MCF 10A (cell line): ENCODE data around the gene GPR26. TPM values are rescaled to one million over a fixed set of nuclear protein-coding genes. Genes with fewer than 3 reads are reported as not detected.

ENCODE experiments used
- BruUV-seq: library from RNA; stranded (reverse); fragments of 400-500 nt; replicated peaks from 2 replicates; lab custom pipeline; 2021; lab: Mats Ljungman, UMichigan
- CTCF ChIA-PET: fragments of 300-600 bp; sonication (Branson Sonifier 250); formaldehyde crosslinking; extraction: SDS; loops from one replicate; lab custom pipeline; 2021; ENCODE audit warnings: antibody characterized with exemption, inconsistent platforms; lab: Yijun Ruan, JAX
- POLR2A ChIA-PET: fragments of 300-600, 350-650 bp; sonication (Branson Sonifier 250); formaldehyde crosslinking; extraction: SDS; loops from one replicate; lab custom pipeline; 2020; ENCODE audit warnings: antibody characterized with exemption, inconsistent platforms; lab: Yijun Ruan, JAX
- DNase-seq: peaks from one replicate; pipeline ENCODE4 v3.0.0-alpha.2; 2018; ENCODE audit not compliant: unreplicated experiment
- H3K27ac Mint-ChIP-seq: one replicate; pipeline ENCODE4 v1.8.0; 2022; ENCODE audit warnings: mild to moderate bottlenecking, low read depth, mixed read lengths; ENCODE audit not compliant: unreplicated experiment
- H3K27me3 Mint-ChIP-seq: one replicate; pipeline ENCODE4 v1.8.0; 2022; ENCODE audit warnings: mixed read lengths; ENCODE audit not compliant: insufficient read depth, unreplicated experiment
- H3K36me3 Mint-ChIP-seq: one replicate; pipeline ENCODE4 v1.8.0; 2022; ENCODE audit warnings: mild to moderate bottlenecking, moderate library complexity, mixed read lengths; ENCODE audit not compliant: insufficient read depth, unreplicated experiment
- H3K4me1 Mint-ChIP-seq: one replicate; pipeline ENCODE4 v1.8.0; 2022; ENCODE audit warnings: mixed read lengths; ENCODE audit not compliant: insufficient read depth, unreplicated experiment
- H3K4me3 Mint-ChIP-seq: one replicate; pipeline ENCODE4 v1.8.0; 2022; ENCODE audit warnings: mild to moderate bottlenecking, moderate library complexity, mixed read lengths; ENCODE audit not compliant: unreplicated experiment
- H3K9me3 Mint-ChIP-seq: one replicate; pipeline ENCODE4 v1.8.0; 2022; ENCODE audit warnings: mixed read lengths; ENCODE audit not compliant: unreplicated experiment
- intact Hi-C: fragments of 100-400 bp; cut with micrococcal nuclease; formaldehyde crosslinking; loops from 2 replicates; pipeline ENCODE4 v1.14.1; 2022
- total RNA-seq: library from RNA; stranded (reverse); gene quantifications from 2 replicates; pipeline ENCODE4 v1.2.3, GENCODE V29; 2022
- TF ChIP-seq, protein P1 (sequence below): fragments of 200-600 bp; IDR thresholded peaks from one replicate; pipeline ENCODE4 v1.8.0; 2022; ENCODE audit warnings: antibody characterized with exemption, mild to moderate bottlenecking; ENCODE audit not compliant: unreplicated experiment

GPR26 gene
- total RNA-seq, 1 experiment from 2014 or later, result not detected

- intact Hi-C loops, result no loop called here
- Mint-ChIP-seq H3K4me3 (no peak overlapping the region), H3K36me3 (no peaks in the 10 kb centered on the region), H3K27ac (no peak overlapping the region), H3K4me1 (no peaks in the 10 kb centered on the region), H3K9me3 (no peaks in the 10 kb centered on the region), H3K27me3 (peaks cover 45% of the 10 kb centered on the region)
- CTCF ChIA-PET, result interaction anchor here (1.8 kb wide), 1 partner anchor 56 kb away, joined by 6 read pairs; no protein-coding TSS in a partner anchor
- BruUV-seq, result no TSS peak
- TF ChIP-seq, protein P1, sequence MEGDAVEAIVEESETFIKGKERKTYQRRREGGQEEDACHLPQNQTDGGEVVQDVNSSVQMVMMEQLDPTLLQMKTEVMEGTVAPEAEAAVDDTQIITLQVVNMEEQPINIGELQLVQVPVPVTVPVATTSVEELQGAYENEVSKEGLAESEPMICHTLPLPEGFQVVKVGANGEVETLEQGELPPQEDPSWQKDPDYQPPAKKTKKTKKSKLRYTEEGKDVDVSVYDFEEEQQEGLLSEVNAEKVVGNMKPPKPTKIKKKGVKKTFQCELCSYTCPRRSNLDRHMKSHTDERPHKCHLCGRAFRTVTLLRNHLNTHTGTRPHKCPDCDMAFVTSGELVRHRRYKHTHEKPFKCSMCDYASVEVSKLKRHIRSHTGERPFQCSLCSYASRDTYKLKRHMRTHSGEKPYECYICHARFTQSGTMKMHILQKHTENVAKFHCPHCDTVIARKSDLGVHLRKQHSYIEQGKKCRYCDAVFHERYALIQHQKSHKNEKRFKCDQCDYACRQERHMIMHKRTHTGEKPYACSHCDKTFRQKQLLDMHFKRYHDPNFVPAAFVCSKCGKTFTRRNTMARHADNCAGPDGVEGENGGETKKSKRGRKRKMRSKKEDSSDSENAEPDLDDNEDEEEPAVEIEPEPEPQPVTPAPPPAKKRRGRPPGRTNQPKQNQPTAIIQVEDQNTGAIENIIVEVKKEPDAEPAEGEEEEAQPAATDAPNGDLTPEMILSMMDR, result no peak
- POLR2A ChIA-PET, result no interaction called here
- no peak for DNase-seq
These were observed 27.0 kb upstream of the GPR26 start for GRCh38 chr10:123639131-123639530.

DNA sequence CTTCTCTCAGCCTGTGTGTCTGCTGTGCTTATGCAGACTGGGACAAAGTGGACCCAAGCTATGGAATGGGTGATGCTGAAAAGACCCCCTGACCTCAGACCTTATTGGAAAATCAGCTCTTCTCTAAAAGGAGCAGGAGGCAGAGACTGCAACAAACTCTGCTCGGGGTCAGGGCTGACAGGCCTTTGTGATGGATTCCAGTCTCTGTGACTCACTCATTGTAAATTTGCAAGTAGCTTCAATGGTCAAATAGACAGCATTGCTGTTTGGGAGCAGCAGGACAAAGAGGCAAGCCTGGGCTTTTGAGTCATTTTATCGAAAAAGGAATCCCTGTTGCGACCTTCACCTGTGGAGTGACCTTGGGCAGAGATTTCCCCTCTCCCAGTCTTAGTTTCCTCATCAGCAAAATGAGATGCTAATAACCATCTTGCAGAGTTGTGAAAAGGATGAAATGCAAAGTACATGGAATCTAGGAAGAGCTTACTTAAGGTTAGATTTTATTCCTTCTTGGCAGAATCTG lies 26.1 kb upstream of the GPR26 start:
- Mint-ChIP-seq H3K9me3 (no peaks in the 10 kb centered on the region), H3K27ac (no peak overlapping the region), H3K36me3 (no peaks in the 10 kb centered on the region), H3K27me3 (peaks cover 54% of the 10 kb centered on the region), H3K4me3 (no peak overlapping the region), H3K4me1 (no peaks in the 10 kb centered on the region)
- ChIA-PET POLR2A (no interaction called here), CTCF (interaction anchor here (1.8 kb wide), 1 partner anchor 57 kb away, joined by 6 read pairs; no protein-coding TSS in a partner anchor)
- TF ChIP-seq, protein P1, result no peak
- intact Hi-C loops, result no loop called here
- no peak for DNase-seq
- BruUV-seq, result no TSS peak

DNA sequence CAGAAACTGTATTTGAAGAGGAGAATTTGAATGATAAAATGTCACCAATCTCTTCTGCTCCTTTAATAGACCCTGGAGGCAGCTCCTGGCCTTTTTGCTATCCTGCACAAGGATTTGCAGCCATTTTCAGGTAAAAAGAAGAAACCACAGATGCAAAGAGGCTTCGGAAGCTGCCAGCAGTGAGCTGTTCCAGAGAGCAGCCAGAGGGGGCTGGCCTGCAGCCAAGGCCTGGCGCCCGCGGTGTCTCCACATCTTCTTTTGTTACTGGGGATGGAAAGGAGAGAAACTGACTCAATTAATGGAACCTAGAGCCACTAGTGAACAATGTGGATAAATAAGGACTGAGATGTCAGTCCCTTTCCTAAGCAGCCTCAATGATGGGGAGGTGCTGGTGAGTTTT lies 23.9 kb upstream of the GPR26 start:
- H3K4me3 Mint-ChIP-seq, result no peak overlapping the region
- peaks cover 62% of the 10 kb centered on the region for H3K27me3 Mint-ChIP-seq
- intact Hi-C loops, result no loop called here

GRCh38 chr10:123642697-123643096 lies 23.5 kb upstream of the GPR26 start:
- H3K9me3 Mint-ChIP-seq, result peaks cover 8% of the 10 kb centered on the region
- H3K4me3 Mint-ChIP-seq, result no peak overlapping the region
- no peaks in the 10 kb centered on the region for H3K4me1 Mint-ChIP-seq
- CTCF ChIA-PET, result interaction anchor here (0.6 to 1.2 kb wide), 3 partner anchors 21 to 746 kb away, joined by 3 to 4 read pairs (median 3); no protein-coding TSS in a partner anchor
- intact Hi-C loops, result no loop called here
- H3K27ac Mint-ChIP-seq, result no peak overlapping the region
- BruUV-seq, result no TSS peak
- H3K36me3 Mint-ChIP-seq, result no peaks in the 10 kb centered on the region
- TF ChIP-seq, protein P1, result no peak
- POLR2A ChIA-PET, result no interaction called here
- H3K27me3 Mint-ChIP-seq, result peaks cover 66% of the 10 kb centered on the region
- no peak for DNase-seq

More for the DNA sequence above, 23.9 kb upstream of the GPR26 start:
- H3K36me3 Mint-ChIP-seq, result no peaks in the 10 kb centered on the region
- BruUV-seq, result no TSS peak
- DNase-seq, result no peak
- no peak overlapping the region for H3K27ac Mint-ChIP-seq
- CTCF ChIA-PET, result interaction anchor here (0.6 to 1.2 kb wide), 3 partner anchors 21 to 747 kb away, joined by 3 to 4 read pairs (median 3); no protein-coding TSS in a partner anchor
- no peaks in the 10 kb centered on the region for H3K4me1 Mint-ChIP-seq
- TF ChIP-seq, protein P1, result no peak
- POLR2A ChIA-PET, result no interaction called here
- H3K9me3 Mint-ChIP-seq, result peaks cover 8% of the 10 kb centered on the region
